GM18870 (cell line): ENCODE data around the gene GDF7.

Experiments
- ATAC-seq: cut with Tn5 transposase; IDR thresholded peaks from one replicate; pipeline ENCODE4 v1.9.1; 2021; ENCODE audit warnings: moderate library complexity; ENCODE audit not compliant: unreplicated experiment

GDF7 gene

DNA sequence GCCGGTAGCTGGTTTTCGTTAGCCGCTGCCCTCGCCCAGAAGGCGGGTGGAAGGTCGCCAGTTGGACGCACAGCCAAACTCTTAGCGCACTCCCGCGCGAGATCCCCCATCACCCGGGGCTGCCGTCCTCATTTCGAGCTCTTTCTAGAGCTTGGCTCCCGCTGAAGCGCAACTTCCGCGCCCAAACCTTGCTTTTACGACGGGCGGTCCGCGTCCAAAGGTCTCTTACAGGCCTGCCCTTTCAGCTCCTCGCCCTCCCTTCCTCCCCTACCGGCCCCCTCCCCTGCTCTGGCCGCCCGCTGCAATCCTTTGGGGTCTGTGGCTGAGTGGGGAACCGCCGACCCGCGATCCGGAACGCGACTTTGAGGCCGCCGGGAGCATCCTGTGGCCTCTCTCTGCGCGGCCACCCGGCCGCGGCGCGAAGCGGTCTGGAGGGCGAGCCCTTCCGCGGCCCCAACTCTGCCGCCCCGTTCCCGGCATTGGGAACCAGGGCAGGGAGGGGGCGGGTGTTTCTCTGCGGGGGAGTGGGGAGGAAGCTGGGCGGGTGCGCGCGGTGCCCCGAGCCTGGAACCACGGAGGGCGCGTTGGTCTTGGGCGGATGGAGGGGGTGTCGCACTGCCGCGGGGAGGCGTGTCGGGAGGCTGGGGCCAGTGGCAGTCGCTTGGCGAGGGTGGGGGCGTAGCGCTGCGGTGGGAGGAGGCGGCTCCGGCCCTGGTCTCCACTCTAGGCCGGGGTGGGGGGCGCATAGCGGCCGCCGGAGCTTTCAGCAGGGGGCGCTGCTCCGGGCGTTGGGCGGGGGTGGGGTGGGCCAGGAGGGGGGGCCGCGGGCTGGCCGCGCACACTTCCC is at the start of gene GDF7:
TSS of gene GDF7 (plus strand) at position 841 of the 847 bp plus-strand sequence. CDS start 96 bp downstream, outside the sequence.
- ATAC-seq, result no peak

DNA sequence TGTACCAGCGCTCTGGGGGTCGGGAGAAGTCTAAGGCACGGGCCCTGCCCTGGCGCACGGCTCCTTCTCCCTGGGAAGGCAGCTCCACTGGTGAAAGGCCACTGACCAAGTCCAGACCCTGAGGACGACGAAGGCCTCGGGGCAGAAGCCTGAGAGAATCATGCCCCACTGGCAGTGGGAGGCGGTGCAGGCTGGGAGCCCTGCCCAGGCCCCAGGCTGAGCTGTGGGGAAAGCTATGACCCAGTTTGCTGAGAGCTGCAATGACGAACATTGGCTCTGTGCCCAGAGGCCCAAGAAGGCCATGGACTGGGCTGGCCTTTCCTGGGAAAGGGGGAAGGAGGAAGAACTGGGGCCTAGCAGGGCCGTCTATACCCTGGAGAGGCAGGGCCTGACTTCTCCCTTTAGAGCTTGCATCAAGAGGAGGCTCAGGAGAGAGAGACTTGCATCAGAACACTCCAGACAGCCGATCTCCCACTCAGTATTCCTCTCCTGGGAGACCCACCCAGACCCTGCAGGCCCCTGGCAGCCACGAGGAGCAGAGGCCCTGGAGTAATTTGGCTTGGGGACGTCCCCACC is 49.0 kb upstream of the GDF7 start:
- no peak for ATAC-seq

DNA sequence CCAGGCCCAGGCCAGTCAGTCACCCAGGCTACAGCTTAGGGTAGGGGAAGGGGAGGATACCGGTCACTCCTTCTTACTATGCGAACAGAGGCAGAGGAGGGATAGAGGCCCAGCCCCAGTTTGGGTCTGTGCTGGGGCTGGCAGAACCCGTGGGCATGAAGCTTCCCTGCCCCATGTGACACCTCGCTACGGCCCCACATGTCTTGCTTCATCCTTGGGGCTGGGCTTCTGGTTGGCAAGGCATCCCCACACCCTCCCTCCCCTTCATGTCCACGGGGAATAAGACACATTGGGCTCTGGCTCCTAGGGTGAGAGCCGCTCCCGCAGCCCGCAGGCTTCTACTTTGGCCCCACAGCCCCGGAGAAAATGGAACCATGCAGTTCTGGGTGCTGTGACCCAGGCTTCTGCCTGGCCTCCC is 48.5 kb upstream of the GDF7 start:
- ATAC-seq, result no peak

DNA sequence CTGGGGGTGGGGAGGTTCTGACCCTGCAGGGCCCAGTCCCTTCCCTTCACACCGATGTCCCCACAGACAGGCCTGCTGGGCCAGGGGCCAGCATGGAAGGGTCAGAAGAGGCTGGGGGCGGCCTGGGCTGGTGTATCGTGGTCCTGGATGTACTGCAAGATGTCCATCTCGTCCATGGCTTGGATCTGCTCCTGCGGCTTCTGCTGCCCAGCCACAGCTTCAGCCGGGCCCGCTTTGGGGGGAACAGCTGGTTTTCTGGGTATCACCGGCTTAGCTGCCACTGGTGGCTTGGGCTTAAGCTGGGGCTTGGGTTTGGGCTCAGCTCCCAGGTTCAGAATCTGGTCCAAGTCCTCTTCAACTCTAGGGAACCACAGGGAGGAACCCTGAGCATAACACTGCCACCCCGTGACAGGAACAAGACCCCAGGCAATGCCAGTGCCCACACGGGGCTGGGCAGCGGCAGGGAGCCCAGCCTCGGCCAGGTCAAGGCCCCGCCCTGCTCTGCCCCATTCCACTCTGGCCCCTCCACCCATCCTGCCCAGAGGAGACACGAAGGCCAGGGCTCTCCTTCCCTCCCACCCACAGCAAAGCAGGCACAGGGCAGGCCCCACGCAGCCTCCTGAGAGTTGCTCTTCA is 47.9 kb upstream of the GDF7 start:
- no peak for ATAC-seq

DNA sequence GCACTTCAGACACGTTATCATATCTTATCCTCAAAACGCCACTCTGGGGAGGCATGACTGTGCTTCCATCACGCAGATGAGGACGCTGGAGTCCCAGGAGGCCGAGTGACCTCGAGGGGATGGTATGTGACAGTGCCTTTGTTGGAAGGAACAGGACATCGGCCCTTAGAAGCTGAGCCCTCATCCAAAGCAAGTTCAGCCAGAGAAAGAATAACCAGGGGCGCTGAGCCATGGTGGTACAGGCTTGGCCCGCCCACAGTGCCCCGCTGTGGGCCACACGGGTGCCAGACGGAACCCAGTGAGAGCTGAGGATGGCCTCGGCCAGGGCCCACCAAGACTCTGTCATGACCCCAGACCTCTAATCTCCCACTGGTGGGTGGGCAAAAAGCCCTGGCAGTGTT is 47.3 kb upstream of the GDF7 start:
- no peak for ATAC-seq

DNA sequence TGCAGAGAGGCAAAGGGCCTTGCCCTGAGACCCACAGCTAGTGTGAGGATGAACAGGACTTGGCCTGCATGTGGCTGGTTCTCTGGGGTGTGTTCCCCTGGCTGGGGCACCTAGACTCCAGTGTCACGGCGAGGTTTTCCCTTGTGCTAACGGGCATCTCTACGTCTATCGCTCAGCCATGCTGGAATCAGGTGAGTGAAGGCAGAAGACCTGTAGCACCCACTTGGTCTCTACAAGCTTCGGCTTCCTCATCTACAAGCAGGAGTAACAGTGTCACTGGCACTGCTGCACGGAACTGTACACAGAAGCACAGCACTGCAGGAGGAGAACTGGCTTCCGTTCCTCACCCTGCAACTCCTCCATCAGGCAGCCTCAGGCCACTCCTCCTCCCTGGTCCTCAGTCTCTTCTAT is 46.7 kb upstream of the GDF7 start:
- ATAC-seq, result no peak

DNA sequence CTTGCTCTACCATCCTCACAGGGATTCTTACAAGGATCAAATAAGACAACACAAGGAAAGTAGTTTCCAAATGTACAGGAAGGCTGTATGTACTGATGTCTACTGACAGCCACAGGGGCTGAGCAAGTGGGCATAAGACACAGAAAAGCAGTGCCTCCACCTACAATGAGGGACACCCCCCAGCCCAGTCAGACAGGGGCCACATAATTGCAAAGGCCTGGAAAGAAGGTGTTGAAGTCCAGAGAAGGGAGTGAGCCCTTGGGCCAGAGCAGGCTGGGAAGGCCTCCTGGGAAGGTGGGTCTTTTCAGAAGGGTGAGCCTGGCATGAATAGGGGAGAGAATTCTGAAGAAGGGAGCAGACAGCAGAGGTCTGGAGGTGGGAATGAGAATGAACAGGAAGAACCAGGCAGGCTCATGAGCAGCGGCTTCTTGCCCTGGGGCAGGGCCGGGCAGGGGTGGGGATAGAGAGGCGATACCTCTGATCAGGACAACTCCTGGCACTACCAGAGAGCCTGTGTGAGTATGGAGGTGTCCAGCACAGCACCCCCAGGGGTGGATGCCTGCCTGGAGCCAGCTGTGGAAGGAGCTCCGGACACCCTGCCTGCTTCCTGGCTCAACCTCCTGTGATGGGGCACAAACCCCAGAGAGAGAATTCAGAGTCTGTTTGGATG is 46.1 kb upstream of the GDF7 start:
- no peak for ATAC-seq

DNA sequence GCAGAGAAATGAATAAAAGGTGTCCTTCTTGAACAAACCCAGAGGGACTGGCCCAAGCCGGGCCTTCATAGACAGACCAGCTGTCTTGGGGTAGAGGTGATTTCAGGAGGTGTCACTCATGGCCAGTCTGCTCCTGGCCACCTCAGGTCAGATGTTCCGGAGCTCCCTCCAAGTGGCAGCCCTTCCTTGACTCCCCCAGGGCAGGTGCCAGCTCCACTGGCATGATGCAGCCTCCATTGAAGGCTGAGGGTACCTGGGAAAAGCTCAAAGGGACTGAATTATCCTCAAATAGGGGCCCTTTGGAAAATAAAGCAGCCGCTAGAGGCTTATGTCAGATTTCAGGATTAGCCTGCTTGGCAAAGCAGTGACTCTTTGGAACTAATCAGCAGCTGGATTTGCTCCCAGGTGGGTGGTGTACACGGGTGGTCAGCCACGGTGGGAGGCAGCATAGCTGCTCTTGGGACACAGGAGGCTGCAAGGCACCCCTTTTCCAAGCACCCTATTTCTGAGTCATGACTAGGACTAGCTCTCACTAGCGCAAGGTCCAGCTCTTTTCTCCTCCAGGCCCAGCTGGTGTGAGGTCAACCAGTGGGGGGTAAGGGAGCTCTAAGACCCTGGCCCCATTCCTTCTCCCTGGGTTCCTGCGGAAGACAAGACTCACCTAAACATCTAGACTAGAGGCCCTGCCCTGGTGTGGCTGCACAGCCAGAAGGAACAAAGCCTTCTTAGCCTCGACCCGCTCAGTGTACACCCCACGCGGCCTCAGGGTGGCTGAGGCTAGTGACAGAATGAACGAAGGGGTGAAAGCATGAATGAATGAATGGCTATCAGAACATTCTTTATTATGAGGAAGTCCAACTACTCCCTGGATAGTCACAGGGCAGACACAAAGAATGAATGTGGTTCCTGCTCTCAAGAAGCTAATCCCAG is 45.3 kb upstream of the GDF7 start:
- no peak for ATAC-seq

DNA sequence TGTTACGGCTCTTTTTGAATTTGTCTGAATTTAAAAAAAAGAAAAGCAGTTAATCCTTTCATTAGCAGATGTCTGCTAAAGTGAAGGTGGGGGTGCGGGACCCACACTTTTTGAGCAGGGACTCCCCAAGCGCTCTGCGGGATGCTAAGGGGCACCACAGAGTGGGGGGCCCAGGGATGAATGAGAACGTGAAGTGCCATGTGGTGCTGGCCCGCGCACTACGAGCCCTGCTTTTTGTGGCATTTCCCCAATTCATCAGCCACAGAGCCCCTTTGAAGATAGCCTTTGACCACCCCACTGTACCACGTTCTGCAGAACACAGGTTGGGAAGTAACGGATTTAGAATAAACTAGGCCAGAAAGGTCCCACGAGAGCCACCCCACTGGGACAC is 44.7 kb upstream of the GDF7 start:
- ATAC-seq, result no peak

DNA sequence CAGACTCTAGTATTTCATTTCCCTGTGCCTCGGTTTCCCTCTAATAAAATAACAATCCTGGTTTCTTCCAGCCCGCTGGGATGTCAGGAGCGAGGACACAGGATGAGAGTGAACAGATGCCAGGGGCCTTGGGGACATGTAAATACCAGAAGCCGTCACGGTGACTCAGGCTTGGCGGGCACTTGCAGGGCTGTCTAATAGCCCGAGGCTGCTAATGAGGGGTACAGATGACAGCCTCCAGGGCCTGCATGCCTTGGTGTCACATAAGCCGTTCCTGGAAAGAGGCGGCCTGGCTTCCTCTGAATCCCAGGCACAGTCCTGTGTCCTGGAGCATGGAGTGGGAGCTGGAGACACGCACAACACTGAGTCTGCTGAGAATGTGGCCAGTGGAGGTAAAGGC is 44.2 kb upstream of the GDF7 start:
- ATAC-seq, result no peak

DNA sequence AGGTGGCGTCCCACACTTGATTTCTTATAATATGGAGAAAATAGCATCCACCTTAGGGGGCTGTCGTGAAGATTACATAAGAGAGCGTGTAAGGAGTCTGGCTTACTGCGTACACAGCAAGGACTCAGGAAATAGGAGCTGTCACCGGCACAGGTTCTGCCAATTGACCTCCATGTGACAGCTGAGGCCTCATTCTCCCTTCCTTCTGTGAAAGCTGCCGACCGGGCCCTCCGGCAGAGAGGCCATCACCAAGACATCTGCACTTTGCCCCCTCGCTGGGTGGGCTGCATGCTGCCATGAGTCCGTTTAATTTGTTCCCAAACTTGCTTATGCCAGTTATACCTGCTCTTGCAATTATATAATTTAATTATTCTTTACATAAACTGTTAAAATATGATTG is 43.7 kb upstream of the GDF7 start:
- ATAC-seq, result no peak

DNA sequence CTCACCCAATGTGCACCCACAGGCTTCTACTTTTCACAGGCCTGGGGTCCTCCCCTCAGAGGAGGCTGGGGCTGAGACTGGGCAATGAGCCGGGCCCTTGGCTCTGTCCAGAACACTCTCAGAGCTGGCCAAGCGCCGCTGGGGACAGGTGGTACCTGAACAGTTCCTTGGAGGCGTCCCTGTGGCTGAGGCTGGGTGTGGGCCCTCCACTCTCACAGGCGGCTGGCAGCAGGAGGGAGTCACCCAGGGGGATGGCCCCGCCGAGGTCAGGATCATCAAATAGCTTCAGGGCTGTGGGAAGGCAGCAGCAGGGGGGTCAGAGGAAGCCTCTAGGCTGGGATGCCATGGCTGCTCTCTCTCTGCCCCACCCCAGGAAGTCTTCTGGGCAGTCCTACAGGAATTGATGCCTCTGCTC is 43.2 kb upstream of the GDF7 start:
- ATAC-seq, result no peak

DNA sequence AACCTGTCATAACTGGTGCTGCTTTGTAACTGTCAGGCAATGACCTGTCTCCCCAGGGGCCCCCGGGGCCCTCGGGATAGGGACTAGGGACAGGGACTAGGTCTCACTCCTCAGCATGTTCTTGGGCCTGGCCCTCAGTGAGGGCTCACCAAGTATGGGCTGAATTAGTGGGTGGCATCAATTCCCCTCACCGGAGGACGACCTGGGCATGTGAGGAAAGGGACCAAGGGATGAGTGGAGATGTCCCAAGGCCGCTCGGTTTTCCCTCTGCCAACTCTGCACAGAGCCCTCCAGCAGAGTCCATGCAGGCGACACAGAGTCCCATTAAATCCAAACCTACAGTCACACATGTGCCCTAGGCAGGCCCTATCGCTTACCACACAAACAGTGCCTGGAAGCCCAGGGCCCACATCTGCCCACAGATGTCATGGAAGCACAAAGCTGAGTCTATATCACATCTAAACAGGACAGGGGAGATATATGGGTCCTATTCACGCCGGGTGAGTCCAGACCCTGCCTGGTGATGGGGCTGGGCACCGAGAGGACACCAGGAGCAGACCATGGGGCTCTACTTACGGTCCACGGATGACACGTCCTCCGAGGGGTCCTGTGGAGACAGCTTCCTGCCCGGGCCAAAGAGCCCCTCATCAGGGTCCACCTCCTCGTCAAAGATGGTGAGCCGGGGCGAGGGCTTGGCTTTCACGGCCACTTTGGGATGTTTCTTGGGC is 42.6 kb upstream of the GDF7 start:
- ATAC-seq, result no peak

DNA sequence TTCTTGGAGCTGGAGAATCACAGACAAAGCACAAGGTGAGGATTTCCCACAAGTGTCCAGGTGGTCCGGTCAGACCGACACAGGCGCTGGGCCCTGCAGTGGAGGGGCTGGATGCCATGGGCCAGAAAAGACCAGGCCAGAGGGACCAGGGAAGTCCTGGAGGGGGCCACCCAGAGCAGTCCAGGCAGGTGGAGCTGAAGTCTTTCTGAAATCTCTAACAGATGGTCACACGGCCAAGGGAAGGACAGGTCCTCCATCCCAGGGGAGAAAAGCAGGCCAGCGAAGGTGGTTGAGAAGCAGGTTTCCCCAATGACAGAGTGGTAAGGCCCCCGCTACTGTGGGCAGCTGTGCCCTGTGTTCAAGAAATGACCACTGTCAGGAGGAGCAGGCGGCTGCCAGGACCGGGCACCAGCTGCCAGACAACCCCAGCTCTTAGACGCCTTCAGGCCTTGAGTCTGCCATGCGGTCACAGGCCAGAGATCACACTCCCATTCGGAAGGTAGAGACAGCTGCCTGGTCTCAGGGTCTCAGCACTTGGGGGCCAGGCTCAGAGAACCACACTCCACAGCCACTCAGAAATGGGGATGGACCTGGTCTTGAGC is 42.0 kb upstream of the GDF7 start:
- ATAC-seq, result no peak

DNA sequence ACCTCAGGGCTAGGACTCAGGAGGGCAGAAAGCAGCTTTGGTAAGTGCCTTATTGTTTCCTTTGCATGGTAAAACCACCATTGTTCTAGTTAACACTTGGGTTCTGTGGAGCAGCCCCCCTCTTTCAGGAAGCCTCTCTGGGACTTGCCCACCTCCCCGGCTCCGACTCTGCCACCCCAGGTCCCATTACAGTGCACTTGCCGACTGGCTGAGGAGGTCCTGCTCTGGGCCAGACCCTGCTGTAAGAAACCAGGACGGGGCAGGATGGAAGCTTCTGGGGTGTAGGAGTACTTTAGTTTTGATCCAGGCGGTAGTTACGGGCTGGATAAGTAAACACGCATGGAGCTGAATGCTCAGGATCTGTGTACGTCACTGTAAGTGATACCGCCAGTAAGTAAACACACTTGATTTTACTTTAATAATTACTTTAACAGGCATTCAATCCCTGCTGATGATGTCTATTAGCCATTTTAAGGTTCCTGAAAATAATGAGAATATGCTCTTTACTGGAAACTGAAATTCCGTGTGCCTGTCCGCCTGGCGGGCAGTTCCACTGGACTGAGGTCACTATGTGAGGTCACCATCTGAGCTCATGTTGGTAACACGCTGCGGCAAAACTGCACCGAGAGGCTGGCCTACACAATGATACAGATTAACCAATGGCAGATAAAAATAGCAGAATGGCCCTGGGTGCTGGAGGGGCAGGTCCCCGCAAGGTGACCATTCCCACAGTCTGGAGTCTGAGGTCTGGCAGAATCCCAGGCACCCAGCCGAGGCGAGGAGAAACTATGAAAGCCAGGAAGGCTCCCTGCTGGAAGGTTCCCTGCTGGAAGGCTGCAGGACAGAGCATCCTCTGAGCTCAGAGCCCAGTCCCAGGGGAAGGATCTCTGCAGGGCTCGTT is 41.2 kb upstream of the GDF7 start:
- no peak for ATAC-seq

DNA sequence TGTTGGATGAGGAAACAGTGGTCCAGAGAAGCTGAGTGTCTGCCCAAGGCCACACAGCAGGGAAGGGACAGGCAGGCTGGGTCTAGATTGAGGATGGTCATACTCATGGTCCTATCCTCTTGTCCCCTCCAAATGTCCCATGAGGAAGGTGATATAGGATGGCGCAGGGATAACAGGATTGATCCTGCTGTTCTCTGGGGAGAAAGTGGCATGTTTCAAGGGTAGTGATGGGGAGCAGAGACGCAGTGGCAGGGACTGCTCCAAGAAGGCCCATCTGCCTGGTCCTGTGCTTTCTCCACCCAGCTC is 40.6 kb upstream of the GDF7 start:
- no peak for ATAC-seq

DNA sequence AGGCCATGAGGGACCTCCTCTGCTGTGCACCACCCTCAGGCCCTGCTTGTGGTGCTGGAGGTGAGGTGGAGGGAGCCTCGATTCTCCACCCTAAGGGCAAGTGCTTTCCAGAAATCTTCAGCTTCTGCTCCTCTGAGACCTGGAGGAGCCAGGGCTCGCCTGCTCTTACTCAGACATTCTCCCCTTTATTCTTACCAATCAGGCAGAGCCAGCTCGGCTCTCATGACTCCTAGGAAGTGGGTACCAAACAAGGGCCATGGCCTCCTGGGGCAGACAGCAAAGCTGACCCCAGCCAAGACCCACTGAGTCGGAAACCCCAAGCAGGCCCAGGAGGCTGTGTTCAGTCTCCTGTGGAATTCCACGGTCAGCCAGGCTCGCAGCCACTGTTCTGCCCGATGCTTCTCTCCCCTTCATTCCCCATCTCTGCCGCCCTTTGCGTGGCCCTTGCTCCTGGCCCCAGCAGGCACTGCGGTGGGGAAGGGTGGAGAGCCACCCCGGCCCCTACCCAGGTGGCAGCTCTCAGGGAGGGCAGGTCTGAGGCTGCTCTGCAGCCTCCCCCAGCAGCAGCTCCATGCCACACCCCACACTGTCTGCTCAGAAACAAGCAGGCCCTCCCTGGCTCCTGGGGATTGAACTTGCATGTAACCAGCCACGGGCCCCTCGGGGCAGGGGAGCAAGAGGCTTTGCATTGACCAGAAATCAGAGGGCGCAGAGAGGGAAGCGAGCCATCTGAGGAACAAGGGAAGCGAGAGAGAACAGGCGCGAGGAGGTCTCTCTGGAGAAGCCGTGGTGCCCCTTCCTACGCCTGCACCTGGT is 40.0 kb upstream of the GDF7 start:
- ATAC-seq, result no peak
